HG03139 (cell line): ENCODE results near the gene RTN1.

Experiments
- ATAC-seq: cut with Tn5 transposase; IDR thresholded peaks from one replicate; pipeline ENCODE4 v1.9.1; 2021; ENCODE audit not compliant: unreplicated experiment

Gene RTN1

GRCh38 chr14:59570122-59570521 is 300.5 kb downstream of the RTN1 start:
- ATAC-seq = no peak

GRCh38 chr14:59566725-59567124 is 303.9 kb downstream of the RTN1 start:
- ATAC-seq = no peak

- no peak for ATAC-seq
Measured at GRCh38 chr14:59566296-59566695, 304.3 kb downstream of the RTN1 start.

GRCh38 chr14:59565087-59565486 is 305.5 kb downstream of the RTN1 start:
- no peak for ATAC-seq

- ATAC-seq = no peak
Measured at GRCh38 chr14:59564366-59564765, 306.2 kb downstream of the RTN1 start.

- no peak for ATAC-seq
Measured at GRCh38 chr14:59547310-59547709, 323.3 kb downstream of the RTN1 start.
